DND-41 (cell line): Measurements from ENCODE around the gene TWSG1.

Experiments used
- EZH2 ChIP-seq: IDR thresholded peaks from 3 replicates; pipeline ENCODE4 v1.6.1; 2012; ENCODE audit warnings: borderline replicate concordance, low read depth, mild to moderate bottlenecking, moderate library complexity, low read length, inconsistent platforms; ENCODE audit not compliant: severe bottlenecking
- TF ChIP-seq, protein P1 (sequence below): IDR thresholded peaks from 2 replicates; pipeline ENCODE4 v1.5.1; 2012; ENCODE audit warnings: borderline replicate concordance, low read length, moderate library complexity, mild to moderate bottlenecking; ENCODE audit not compliant: poor library complexity, severe bottlenecking; ENCODE audit errors: extremely low read depth

- TF ChIP-seq, protein P1, sequence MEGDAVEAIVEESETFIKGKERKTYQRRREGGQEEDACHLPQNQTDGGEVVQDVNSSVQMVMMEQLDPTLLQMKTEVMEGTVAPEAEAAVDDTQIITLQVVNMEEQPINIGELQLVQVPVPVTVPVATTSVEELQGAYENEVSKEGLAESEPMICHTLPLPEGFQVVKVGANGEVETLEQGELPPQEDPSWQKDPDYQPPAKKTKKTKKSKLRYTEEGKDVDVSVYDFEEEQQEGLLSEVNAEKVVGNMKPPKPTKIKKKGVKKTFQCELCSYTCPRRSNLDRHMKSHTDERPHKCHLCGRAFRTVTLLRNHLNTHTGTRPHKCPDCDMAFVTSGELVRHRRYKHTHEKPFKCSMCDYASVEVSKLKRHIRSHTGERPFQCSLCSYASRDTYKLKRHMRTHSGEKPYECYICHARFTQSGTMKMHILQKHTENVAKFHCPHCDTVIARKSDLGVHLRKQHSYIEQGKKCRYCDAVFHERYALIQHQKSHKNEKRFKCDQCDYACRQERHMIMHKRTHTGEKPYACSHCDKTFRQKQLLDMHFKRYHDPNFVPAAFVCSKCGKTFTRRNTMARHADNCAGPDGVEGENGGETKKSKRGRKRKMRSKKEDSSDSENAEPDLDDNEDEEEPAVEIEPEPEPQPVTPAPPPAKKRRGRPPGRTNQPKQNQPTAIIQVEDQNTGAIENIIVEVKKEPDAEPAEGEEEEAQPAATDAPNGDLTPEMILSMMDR: no peak
- no peak for TF ChIP-seq EZH2
These were observed 70.6 kb downstream of the TWSG1 start for GRCh38 chr18:9405130-9405529.
